HG03097 (cell line): ENCODE results near the gene ZGPAT.
"Not testable (repeated sequence)": the region's sequence is repeated elsewhere in the genome, so short reads cannot be mapped to it uniquely, and the experiment has no call there.

Experiments
- ATAC-seq: cut with Tn5 transposase; IDR thresholded peaks from one replicate; pipeline ENCODE4 v1.9.1; 2021; ENCODE audit not compliant: unreplicated experiment, low FRiP score

Gene ZGPAT

GRCh38 chr20:63702036-63702665 is 5.7 kb upstream of the ZGPAT start:
- no peak for ATAC-seq

- no peak for ATAC-seq
Observed at GRCh38 chr20:63702751-63703470, 4.9 kb upstream of the ZGPAT start.

- no peak for ATAC-seq
Observed at GRCh38 chr20:63703471-63703975, 4.3 kb upstream of the ZGPAT start.

- ATAC-seq: no peak
Observed at GRCh38 chr20:63703976-63704748, 3.7 kb upstream of the ZGPAT start.

GRCh38 chr20:63704749-63705117 is 3.1 kb upstream of the ZGPAT start:
- ATAC-seq: no peak

GRCh38 chr20:63705232-63706026 is 2.4 kb upstream of the ZGPAT start:
- no peak for ATAC-seq

- no peak for ATAC-seq
Observed at GRCh38 chr20:63706027-63706695, 1.7 kb upstream of the ZGPAT start.

- ATAC-seq: peak; percentile 23
Observed at GRCh38 chr20:63706852-63707557, 834 bp upstream of the ZGPAT start.

- peak; percentile 13 for ATAC-seq
Observed at GRCh38 chr20:63708301-63709148, 686 bp downstream of the ZGPAT start.

- ATAC-seq: no peak
Observed at GRCh38 chr20:63709149-63709527, 1.3 kb downstream of the ZGPAT start.

GRCh38 chr20:63711085-63711645 is 3.3 kb downstream of the ZGPAT start:
- no peak for ATAC-seq

- no peak for ATAC-seq
Observed at GRCh38 chr20:63712191-63712590, 4.4 kb downstream of the ZGPAT start.

GRCh38 chr20:63714858-63715257 is 7.0 kb downstream of the ZGPAT start:
- ATAC-seq: no peak

GRCh38 chr20:63718996-63719395 is 11.2 kb downstream of the ZGPAT start:
- ATAC-seq: no peak

- not testable (repeated sequence) for ATAC-seq
Observed at GRCh38 chr20:63722967-63723622, 15.3 kb downstream of the ZGPAT start.

GRCh38 chr20:63730189-63730733 is 22.4 kb downstream of the ZGPAT start:
- not testable (repeated sequence) for ATAC-seq

- ATAC-seq: no peak
Observed at GRCh38 chr20:63731410-63731809, 23.6 kb downstream of the ZGPAT start.
